Loucy (cell line): ENCODE results near the gene SEC63.
A peak's percentile ranks its signal among the peaks of the same experiment; 100 is the strongest.

Experiments used
- H2AFZ ChIP-seq: fragments of 200-600 bp; sonication (generic); 2 replicates; pipeline ENCODE4 v1.6.0; 2016; ENCODE audit warnings: antibody characterized with exemption, mild to moderate bottlenecking, low read length, moderate library complexity
- H3F3A ChIP-seq: fragments of 200-600 bp; 2 replicates; pipeline ENCODE4 v1.6.0; 2016; ENCODE audit warnings: antibody characterized with exemption, low read depth, mild to moderate bottlenecking
- H3K27me3 ChIP-seq: fragments of 200-600 bp; sonication (generic); 2 replicates; pipeline ENCODE4 v1.6.1; 2014; ENCODE audit warnings: low read length, mild to moderate bottlenecking; ENCODE audit not compliant: insufficient read depth, poor library complexity, severe bottlenecking
- H3K36me3 ChIP-seq: fragments of 200-600 bp; sonication (generic); 2 replicates; pipeline ENCODE4 v1.6.1; 2016; ENCODE audit warnings: low read length; ENCODE audit not compliant: insufficient read depth
- H3K4me1 ChIP-seq: fragments of 200-600 bp; sonication (generic); 2 replicates; pipeline ENCODE4 v1.5.1; 2014; ENCODE audit warnings: low read length, mild to moderate bottlenecking; ENCODE audit not compliant: insufficient read depth, poor library complexity, severe bottlenecking
- H3K4me2 ChIP-seq: fragments of 200-600 bp; sonication (generic); 2 replicates; pipeline ENCODE4 v1.6.0; 2014; ENCODE audit warnings: antibody characterized with exemption, low read length, low read depth, mild to moderate bottlenecking; ENCODE audit not compliant: poor library complexity, severe bottlenecking
- H3K4me3 ChIP-seq: fragments of 200-600 bp; sonication (generic); 2 replicates; pipeline ENCODE4 v1.5.1; 2014; ENCODE audit warnings: low read length, mild to moderate bottlenecking, mixed read lengths; ENCODE audit not compliant: poor library complexity, severe bottlenecking
- H3K79me2 ChIP-seq: fragments of 200-600 bp; sonication (generic); 2 replicates; pipeline ENCODE4 v1.6.1; 2014; ENCODE audit warnings: low read length; ENCODE audit not compliant: insufficient read depth
- H3K9ac ChIP-seq: fragments of 200-600 bp; sonication (generic); 2 replicates; pipeline ENCODE4 v1.6.0; 2014; ENCODE audit warnings: mild to moderate bottlenecking, low read depth, low read length, moderate library complexity; ENCODE audit not compliant: poor library complexity, severe bottlenecking
- H3K9me2 ChIP-seq: fragments of 200-600 bp; sonication (generic); replicated peaks from 2 replicates; pipeline ENCODE4 v1.6.1; 2016; ENCODE audit warnings: low read depth, low read length, mixed read lengths
- H3K9me3 ChIP-seq: fragments of 200-600 bp; sonication (generic); 2 replicates; pipeline ENCODE4 v1.6.1; 2014; ENCODE audit warnings: mild to moderate bottlenecking, antibody characterized with exemption, low read length, low read depth; ENCODE audit not compliant: insufficient read depth
- H4K20me1 ChIP-seq: fragments of 200-600 bp; sonication (generic); 2 replicates; pipeline ENCODE4 v1.6.0; 2014; ENCODE audit warnings: antibody characterized with exemption, low read length, mild to moderate bottlenecking; ENCODE audit not compliant: insufficient read depth, poor library complexity, severe bottlenecking
- CTCF ChIP-seq: fragments of 200-600 bp; sonication (generic); conservative IDR thresholded peaks from 2 replicates; pipeline ENCODE4 v1.5.1; 2014; ENCODE audit warnings: mild to moderate bottlenecking, antibody characterized with exemption, low read length
- EZH2phosphoT487 ChIP-seq: fragments of 200-600 bp; IDR thresholded peaks from 2 replicates; pipeline ENCODE4 v1.6.1; 2018; ENCODE audit warnings: antibody characterized with exemption, mild to moderate bottlenecking, moderate library complexity, borderline replicate concordance

Gene SEC63

GRCh38 chr6:107981695-107982094 is 23.7 kb upstream of the SEC63 start:
- Histone ChIP-seq H3K9me2 (no peaks in the 10 kb centered on the region), H3K4me1 (no peaks in the 10 kb centered on the region), H4K20me1 (no peaks in the 10 kb centered on the region), H3K4me3 (no peak overlapping the region), H3F3A (no peaks in the 10 kb centered on the region), H3K9me3 (no peaks in the 10 kb centered on the region), H3K79me2 (no peaks in the 10 kb centered on the region), H3K4me2 (no peak overlapping the region), H3K9ac (no peak overlapping the region), H3K27me3 (no peaks in the 10 kb centered on the region), H2AFZ (no peak overlapping the region; the same call in 1 of the 2 replicates), H3K36me3 (no peaks in the 10 kb centered on the region)
- TF ChIP-seq EZH2phosphoT487 = no peak
- no peak for TF ChIP-seq CTCF

GRCh38 chr6:107977283-107977682 is 19.3 kb upstream of the SEC63 start:
- Histone ChIP-seq H2AFZ (no peak overlapping the region), H3K27me3 (no peaks in the 10 kb centered on the region), H3K9me3 (no peaks in the 10 kb centered on the region), H3F3A (no peaks in the 10 kb centered on the region), H4K20me1 (no peaks in the 10 kb centered on the region), H3K4me2 (no peak overlapping the region), H3K9me2 (no peaks in the 10 kb centered on the region), H3K4me3 (no peak overlapping the region), H3K4me1 (peaks cover 4% of the 10 kb centered on the region), H3K36me3 (no peaks in the 10 kb centered on the region), H3K79me2 (no peaks in the 10 kb centered on the region), H3K9ac (no peak overlapping the region)
- TF ChIP-seq EZH2phosphoT487 (no peak), CTCF (peak; percentile 56)

GRCh38 chr6:107976155-107976783 is 18.3 kb upstream of the SEC63 start:
- Histone ChIP-seq H3K9me3 (no peaks in the 10 kb centered on the region), H3K79me2 (no peaks in the 10 kb centered on the region), H3K4me2 (no peak overlapping the region), H3K4me1 (peaks cover 4% of the 10 kb centered on the region), H3F3A (no peaks in the 10 kb centered on the region), H3K27me3 (no peaks in the 10 kb centered on the region), H3K36me3 (no peaks in the 10 kb centered on the region), H3K4me3 (no peak overlapping the region), H2AFZ (no peak overlapping the region), H3K9me2 (no peaks in the 10 kb centered on the region), H3K9ac (no peak overlapping the region), H4K20me1 (no peaks in the 10 kb centered on the region)
- no peak for TF ChIP-seq CTCF
- TF ChIP-seq EZH2phosphoT487 = no peak
